K562 (cell line): ENCODE data around the gene ZNF609. TPM values are rescaled to one million over a fixed set of nuclear protein-coding genes. Genes with fewer than 3 reads are reported as not detected.
A peak's percentile ranks its signal among the peaks of the same experiment; 100 is the strongest.

Source experiments
- BCLAF1 ChIP-seq, 2 experiments: fragments of 450-650 bp in 1 of 2; IDR thresholded peaks; 2 replicates each; pipeline ENCODE4 v1.6.1; 2011 to 2017; ENCODE audit warnings: low read depth in 2 of 2, antibody characterized with exemption in 1 of 2, borderline replicate concordance in 1 of 2, low read length in 1 of 2, mild to moderate bottlenecking in 1 of 2, mixed read lengths in 1 of 2; ENCODE audit not compliant: control insufficient read depth in 1 of 2
- BDP1 ChIP-seq: IDR thresholded peaks from 3 replicates; pipeline ENCODE4 v1.6.1; 2011; ENCODE audit not compliant: insufficient read length, insufficient read depth
- CTBP1 ChIP-seq: fragments of 450-650 bp; IDR thresholded peaks from 2 replicates; pipeline ENCODE4 v1.6.1; 2016; ENCODE audit warnings: borderline replicate concordance
- ESRRB ChIP-seq: fragments of 250-450 bp; sonication (Bioruptor Pico); IDR thresholded peaks from 2 replicates; pipeline ENCODE4 v1.5.0; 2020; ENCODE audit warnings: mild to moderate bottlenecking, moderate library complexity, borderline replicate concordance
- FOS ChIP-seq: IDR thresholded peaks from 3 replicates; pipeline ENCODE4 v1.6.1; 2011; ENCODE audit not compliant: insufficient read length; ENCODE audit errors: extremely low read depth
- FOSL1 ChIP-seq: fragments of 200-800 bp; sonication (Bioruptor generic); conservative IDR thresholded peaks from 2 replicates; pipeline ENCODE4 v1.6.1; 2016; ENCODE audit warnings: missing genetic modification characterization, missing compliant biosample characterization
- HMGN3 ChIP-seq: IDR thresholded peaks from 2 replicates; pipeline ENCODE4 v1.6.1; 2011; ENCODE audit warnings: borderline replicate concordance, low read depth, mild to moderate bottlenecking, mixed read lengths, low read length; ENCODE audit not compliant: insufficient read length; ENCODE audit errors: extremely low read depth
- NFATC3 ChIP-seq: fragments of 450-650 bp; IDR thresholded peaks from 2 replicates; pipeline ENCODE4 v1.6.1; 2017; ENCODE audit warnings: mild to moderate bottlenecking
- NFXL1 ChIP-seq: fragments of 450-650 bp; formaldehyde crosslinking; IDR thresholded peaks from 2 replicates; pipeline ENCODE4 v1.4.0; 2021; ENCODE audit warnings: mild to moderate bottlenecking
- PBX2 ChIP-seq, 2 experiments: IDR thresholded peaks in 1 of 2; conservative IDR thresholded peaks in 1 of 2; 2 replicates each; pipeline ENCODE4 v1.6.1; 2016; ENCODE audit warnings: low read depth in 2 of 2, mild to moderate bottlenecking in 1 of 2, missing compliant biosample characterization in 1 of 2, missing genetic modification characterization in 1 of 2, moderate library complexity in 1 of 2
- SETDB1 ChIP-seq: IDR thresholded peaks from one replicate; pipeline ENCODE4 v1.6.1; 2012; ENCODE audit warnings: low read length, control low read depth, inconsistent platforms
- SMARCA4 ChIP-seq: fragments of 450-650 bp; IDR thresholded peaks from 2 replicates; pipeline ENCODE4 v1.6.1; 2016
- SUPT5H ChIP-seq: fragments of 450-650 bp; IDR thresholded peaks from 2 replicates; pipeline ENCODE4 v1.6.1; 2016
- TBL1XR1 ChIP-seq, 2 experiments: IDR thresholded peaks; 2 replicates each; pipeline ENCODE4 v1.6.1; 2012; ENCODE audit warnings: improper control_type of control experiment in 2 of 2, low read length in 2 of 2, mild to moderate bottlenecking in 1 of 2
- ZNF561 ChIP-seq: fragments of 450-650 bp; formaldehyde crosslinking; conservative IDR thresholded peaks from 2 replicates; pipeline ENCODE4 v1.4.0; 2020; ENCODE audit warnings: mild to moderate bottlenecking, moderate library complexity
- polyA plus RNA-seq, 8 experiments: library from polyadenylated mRNA; depleted of rRNA in 4 of 8; stranded (reverse) in 5 of 8; unstranded in 3 of 8; fragments of >200 nt; fragmentation: Nextera tagmentation in 2 of 8; fragmentation: Illumina TruSeq in 1 of 8; extraction: Ambion mirVana in 2 of 8; extraction: Trizol in 1 of 8; gene quantifications; 2 replicates each; pipeline versions ENCODE4 v1.2.1 to v1.2.3, GENCODE V29; 2011 to 2014; ENCODE audit warnings: inconsistent platforms in 1 of 8, missing spikeins in 1 of 8
- total RNA-seq, 7 experiments: library from RNA; depleted of rRNA in 6 of 7; stranded (reverse); fragments of >200 nt in 6 of 7; fragmentation: Illumina TruSeq in 2 of 7; extraction: Trizol in 2 of 7; gene quantifications; 2 replicates each; pipeline versions ENCODE4 v1.2.1 to v1.2.3, GENCODE V29; 2011 to 2021; ENCODE audit warnings: low replicate concordance in 1 of 7
- TF ChIP-seq, protein P1 (sequence below): sonication (generic); formaldehyde crosslinking; IDR thresholded peaks from 2 replicates; pipeline ENCODE4 v1.8.0; 2022; ENCODE audit warnings: missing genetic modification reagents, mild to moderate bottlenecking, borderline replicate concordance
- TF ChIP-seq, protein P2 (sequence below): fragments of 450-650 bp; formaldehyde crosslinking; IDR thresholded peaks from 2 replicates; pipeline ENCODE4 v1.4.0; 2020; ENCODE audit warnings: mild to moderate bottlenecking, moderate library complexity
- TF ChIP-seq, protein P3 (sequence below): sonication (generic); IDR thresholded peaks from 2 replicates; pipeline ENCODE4 v1.6.1; 2016

The ZNF609 gene
- total and polyA plus RNA-seq, 9 of the 15 experiments (the other 6 are each of a cell fraction or from before 2014, with no cell fraction given): 3.0 to 38.7 (median 17.8) TPM

- TF ChIP-seq BCLAF1 (IDR thresholded peaks at IDR 0.05; ENCODE audit: borderline replicate concordance in 1 of 2, control insufficient read depth in 1 of 2, low read depth in 2 of 2, low read length in 1 of 2) (no peak), FOSL1 (tag) (peak; percentile 86), FOS (no peak), SMARCA4 (peak; percentile 66; the same call in 1 of the 2 replicates), ZNF561 (CRISPR knock-in tag) (no peak), HMGN3 (no peak), SETDB1 (no peak), ESRRB (CRISPR knock-in tag) (no peak), TBL1XR1 (IDR thresholded peaks at IDR 0.05; ENCODE audit: low read length in 2 of 2) (no peak), NFXL1 (CRISPR knock-in tag) (no peak), BDP1 (no peak), SUPT5H (no peak), CTBP1 (no peak), NFATC3 (no peak), PBX2 (CRISPR knock-in tag; IDR thresholded peaks at IDR 0.05; ENCODE audit: low read depth) (no peak), PBX2 (tag; conservative IDR thresholded peaks at IDR 0.05; ENCODE audit: low read depth) (0 out of 2 replicates have a peak, but pooled peaks have one; percentile 31)
- TF ChIP-seq, protein P1, sequence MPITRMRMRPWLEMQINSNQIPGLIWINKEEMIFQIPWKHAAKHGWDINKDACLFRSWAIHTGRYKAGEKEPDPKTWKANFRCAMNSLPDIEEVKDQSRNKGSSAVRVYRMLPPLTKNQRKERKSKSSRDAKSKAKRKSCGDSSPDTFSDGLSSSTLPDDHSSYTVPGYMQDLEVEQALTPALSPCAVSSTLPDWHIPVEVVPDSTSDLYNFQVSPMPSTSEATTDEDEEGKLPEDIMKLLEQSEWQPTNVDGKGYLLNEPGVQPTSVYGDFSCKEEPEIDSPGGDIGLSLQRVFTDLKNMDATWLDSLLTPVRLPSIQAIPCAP (CRISPR knock-in tag): no peak
- TF ChIP-seq, protein P2, sequence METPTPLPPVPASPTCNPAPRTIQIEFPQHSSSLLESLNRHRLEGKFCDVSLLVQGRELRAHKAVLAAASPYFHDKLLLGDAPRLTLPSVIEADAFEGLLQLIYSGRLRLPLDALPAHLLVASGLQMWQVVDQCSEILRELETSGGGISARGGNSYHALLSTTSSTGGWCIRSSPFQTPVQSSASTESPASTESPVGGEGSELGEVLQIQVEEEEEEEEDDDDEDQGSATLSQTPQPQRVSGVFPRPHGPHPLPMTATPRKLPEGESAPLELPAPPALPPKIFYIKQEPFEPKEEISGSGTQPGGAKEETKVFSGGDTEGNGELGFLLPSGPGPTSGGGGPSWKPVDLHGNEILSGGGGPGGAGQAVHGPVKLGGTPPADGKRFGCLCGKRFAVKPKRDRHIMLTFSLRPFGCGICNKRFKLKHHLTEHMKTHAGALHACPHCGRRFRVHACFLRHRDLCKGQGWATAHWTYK (CRISPR knock-in tag): no peak
- TF ChIP-seq, protein P3, sequence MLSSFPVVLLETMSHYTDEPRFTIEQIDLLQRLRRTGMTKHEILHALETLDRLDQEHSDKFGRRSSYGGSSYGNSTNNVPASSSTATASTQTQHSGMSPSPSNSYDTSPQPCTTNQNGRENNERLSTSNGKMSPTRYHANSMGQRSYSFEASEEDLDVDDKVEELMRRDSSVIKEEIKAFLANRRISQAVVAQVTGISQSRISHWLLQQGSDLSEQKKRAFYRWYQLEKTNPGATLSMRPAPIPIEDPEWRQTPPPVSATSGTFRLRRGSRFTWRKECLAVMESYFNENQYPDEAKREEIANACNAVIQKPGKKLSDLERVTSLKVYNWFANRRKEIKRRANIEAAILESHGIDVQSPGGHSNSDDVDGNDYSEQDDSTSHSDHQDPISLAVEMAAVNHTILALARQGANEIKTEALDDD: peak; percentile 74; the same call in 1 of the 2 replicates
Measured at GRCh38 chr15:64443747-64444621, 16.4 kb upstream of the ZNF609 start (continued).
